IMR-90 (cell line): ENCODE results near the gene KLC1. TPM values are rescaled to one million over a fixed set of nuclear protein-coding genes. Genes with fewer than 3 reads are reported as not detected.

ENCODE experiments used
- ATAC-seq: fragments of 200-7000 bp; cut with Tn5 transposase; 2 replicates; pipeline ENCODE4 v1.9.1; 2020; ENCODE audit warnings: low read depth, mild to moderate bottlenecking, moderate library complexity
- BruUV-seq: library from RNA; stranded (reverse); fragments of 400-500 nt; replicated peaks from 2 replicates; lab custom pipeline; 2021; lab: Mats Ljungman, UMichigan
- CTCF ChIA-PET: fragments of 300-600 bp; formaldehyde crosslinking; extraction: SDS; loops from one replicate; lab custom pipeline; 2021; ENCODE audit warnings: antibody characterized with exemption; lab: Yijun Ruan, JAX
- POLR2A ChIA-PET: fragments of 300-600 bp; sonication (Branson Sonifier 250); formaldehyde crosslinking; loops from one replicate; lab custom pipeline; 2022; ENCODE audit warnings: antibody characterized with exemption; ENCODE audit not compliant: unreplicated experiment; lab: Charles Lee
- DNase-seq: peaks from one replicate; pipeline ENCODE4 v3.0.0; 2013
- H2AFZ ChIP-seq: replicated peaks from 2 replicates; pipeline ENCODE3; 2013; ENCODE audit warnings: low read length, mild to moderate bottlenecking; ENCODE audit not compliant: poor library complexity
- H2AK5ac ChIP-seq: 2 replicates; pipeline ENCODE4 v1.6.1; 2013; ENCODE audit warnings: low read depth, low read length, inconsistent platforms
- H2AK9ac ChIP-seq: replicated peaks from 2 replicates; pipeline ENCODE3; 2013; ENCODE audit warnings: mild to moderate bottlenecking, low read depth, low read length, moderate library complexity; ENCODE audit not compliant: poor library complexity
- H2BK120ac ChIP-seq: 2 replicates; pipeline ENCODE4 v1.6.1; 2013; ENCODE audit warnings: low read depth, low read length, inconsistent platforms
- H2BK15ac ChIP-seq: 3 replicates; pipeline ENCODE4 v1.6.1; 2013; ENCODE audit warnings: low read depth, low read length, inconsistent platforms
- H2BK20ac ChIP-seq: 2 replicates; pipeline ENCODE4 v1.6.1; 2013; ENCODE audit warnings: low read depth, mild to moderate bottlenecking, inconsistent platforms, low read length, moderate library complexity
- H2BK5ac ChIP-seq: 2 replicates; pipeline ENCODE4 v1.6.1; 2013; ENCODE audit warnings: mild to moderate bottlenecking, low read depth, low read length, inconsistent platforms; ENCODE audit not compliant: poor library complexity, severe bottlenecking
- H3K14ac ChIP-seq: replicated peaks from 2 replicates; pipeline ENCODE4 v1.6.1; 2013; ENCODE audit warnings: low read depth, low read length, inconsistent platforms
- H3K18ac ChIP-seq: 2 replicates; pipeline ENCODE4 v1.6.1; 2013; ENCODE audit warnings: low read depth, low read length, control low read depth
- H3K23ac ChIP-seq: 2 replicates; pipeline ENCODE4 v1.6.1; 2013; ENCODE audit warnings: low read depth, low read length, inconsistent platforms
- H3K27ac ChIP-seq: 2 replicates; pipeline ENCODE4 v1.5.1; 2013; ENCODE audit warnings: mild to moderate bottlenecking, control low read depth, low read length; ENCODE audit not compliant: insufficient read depth
- H3K27me3 ChIP-seq: 2 replicates; pipeline ENCODE4 v1.6.1; 2013; ENCODE audit warnings: low read length; ENCODE audit not compliant: control insufficient read depth, insufficient read depth
- H3K36me3 ChIP-seq: 2 replicates; pipeline ENCODE4 v1.6.1; 2013; ENCODE audit warnings: low read length, mixed read lengths; ENCODE audit not compliant: control insufficient read depth, insufficient read depth
- H3K4ac ChIP-seq: 2 replicates; pipeline ENCODE4 v1.6.1; 2013; ENCODE audit warnings: low read depth, low read length, inconsistent platforms
- H3K4me1 ChIP-seq: 2 replicates; pipeline ENCODE4 v1.6.1; 2013; ENCODE audit warnings: low read length, mixed read lengths; ENCODE audit not compliant: control insufficient read depth, insufficient read depth
- H3K4me2 ChIP-seq: 2 replicates; pipeline ENCODE4 v1.6.1; 2013; ENCODE audit warnings: low read depth, mild to moderate bottlenecking, control low read depth, low read length, moderate library complexity
- H3K4me3 ChIP-seq: 2 replicates; pipeline ENCODE4 v1.5.1; 2013; ENCODE audit warnings: low read depth, mild to moderate bottlenecking, control low read depth, low read length, moderate library complexity; ENCODE audit not compliant: insufficient read depth
- H3K56ac ChIP-seq: 2 replicates; pipeline ENCODE4 v1.6.1; 2013; ENCODE audit warnings: low read length, inconsistent platforms; ENCODE audit not compliant: insufficient read depth; ENCODE audit errors: extremely low read depth
- H3K79me1 ChIP-seq, 2 experiments: 2 replicates each; pipeline ENCODE4 v1.6.1; 2013; ENCODE audit warnings: low read length in 2 of 2, inconsistent platforms in 1 of 2, low read depth in 1 of 2
- H3K9ac ChIP-seq: 2 replicates; pipeline ENCODE4 v1.6.1; 2013; ENCODE audit warnings: low read depth, low read length, control low read depth
- H3K9me1 ChIP-seq: 2 replicates; pipeline ENCODE4 v1.6.1; 2013; ENCODE audit warnings: low read length, inconsistent platforms; ENCODE audit not compliant: insufficient read depth
- H3K9me3 ChIP-seq: 2 replicates; pipeline ENCODE4 v1.6.1; 2013; ENCODE audit warnings: low read length; ENCODE audit not compliant: control insufficient read depth, insufficient read depth
- H4K20me1 ChIP-seq: 2 replicates; pipeline ENCODE4 v1.6.1; 2013; ENCODE audit warnings: low read length, inconsistent platforms; ENCODE audit not compliant: insufficient read depth
- H4K5ac ChIP-seq: 2 replicates; pipeline ENCODE4 v1.6.1; 2013; ENCODE audit warnings: mild to moderate bottlenecking, low read depth, low read length, control low read depth
- H4K8ac ChIP-seq, 2 experiments: 2 replicates each; pipeline ENCODE4 v1.6.1; 2013; ENCODE audit warnings: low read depth in 2 of 2, low read length in 2 of 2, control low read depth in 1 of 2, inconsistent platforms in 1 of 2
- H4K91ac ChIP-seq: 2 replicates; pipeline ENCODE4 v1.6.1; 2013; ENCODE audit warnings: low read depth, low read length, inconsistent platforms; ENCODE audit not compliant: insufficient read depth
- NFE2L2 ChIP-seq: fragments of 150-350 bp; IDR thresholded peaks from 2 replicates; pipeline ENCODE4 v1.6.1; 2016; ENCODE audit warnings: low read depth, mild to moderate bottlenecking, low read length
- RCOR1 ChIP-seq: IDR thresholded peaks from 2 replicates; pipeline ENCODE4 v1.6.1; 2012; ENCODE audit warnings: mild to moderate bottlenecking, low read length, improper control_type of control experiment; ENCODE audit not compliant: insufficient replicate concordance
- WGBS, 2 experiments: methylation state at CpG; one replicate each; pipeline versions ENCODE4 v1.1.5 to v1.1.7; 2013; ENCODE audit warnings: missing lambda C conversion rate in 2 of 2; ENCODE audit not compliant: insufficient read length in 1 of 2; ENCODE audit errors: extremely low coverage in 2 of 2; 5-methylcytosine and 5-hydroxymethylcytosine counted together
- dilution Hi-C: fragments of 300-500 bp; cut with HindIII; formaldehyde crosslinking; loops from one replicate; pipeline ENCODE4 v1.14.3; 2018; ENCODE audit warnings: low sequenced_read_pairs; ENCODE audit not compliant: unreplicated experiment
- in situ Hi-C: fragments of 300-500 bp; cut with MboI; formaldehyde crosslinking; loops from 3 replicates; pipeline ENCODE4 v1.14.3; 2019; ENCODE audit warnings: low sequenced_read_pairs, inconsistent platforms, mixed read lengths
- intact Hi-C: fragments of 100-400 bp; cut with micrococcal nuclease; formaldehyde crosslinking; loops from 2 replicates; pipeline ENCODE4 v1.10.0; 2022
- polyA plus RNA-seq, 3 experiments: library from polyadenylated mRNA; depleted of rRNA; stranded (reverse); fragments of >200 nt; gene quantifications; 2 replicates each; pipeline ENCODE4 v1.2.3, GENCODE V29; 2012; ENCODE audit warnings: low replicate concordance in 1 of 3
- total RNA-seq: library from RNA; depleted of rRNA; stranded (reverse); fragments of >200 nt; gene quantifications from 2 replicates; pipeline ENCODE4 v1.2.3, GENCODE V29; 2012

KLC1 gene
- total and polyA plus RNA-seq, 2 of the 4 experiments (the other 2 are of a cell fraction), result 101 to 157 TPM

DNA sequence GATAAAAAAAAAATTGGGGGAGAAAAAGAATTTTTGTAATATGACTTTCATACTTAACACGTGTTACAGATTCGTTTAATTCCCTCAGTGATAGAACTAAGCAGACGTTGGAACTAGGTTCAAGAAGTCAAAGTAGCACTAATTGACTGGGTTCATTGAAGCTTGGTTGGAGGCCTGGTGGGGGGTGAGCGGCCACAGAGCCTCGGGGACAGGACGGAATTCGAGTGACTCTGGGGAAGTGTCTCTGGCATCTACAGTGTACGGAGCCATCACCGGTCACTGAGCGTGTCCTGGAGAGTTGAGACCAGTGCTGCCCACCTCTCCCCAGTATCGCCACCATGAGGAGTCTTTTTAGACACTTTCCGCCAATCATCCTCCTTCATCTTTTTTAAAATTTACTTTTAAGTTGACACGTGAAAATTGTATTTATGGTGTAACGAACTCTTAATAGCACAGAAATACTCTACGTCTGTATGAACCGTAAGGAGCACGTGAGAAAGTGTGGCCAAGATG lies 87.9 kb downstream of the KLC1 start:
- H2BK20ac ChIP-seq, result no peak overlapping the region
- H3K9me1 ChIP-seq, result peaks cover 14% of the 10 kb centered on the region
- no peak overlapping the region for H3K56ac ChIP-seq
- no peak overlapping the region for H4K91ac ChIP-seq
- BruUV-seq, result no TSS peak
- no peak overlapping the region for H2BK5ac ChIP-seq
- H2AK9ac ChIP-seq, result no peak overlapping the region
- in situ Hi-C loops, result no loop called here
- peak overlapping the region; percentile 61; the same call in 1 of the 2 replicates for H3K9ac ChIP-seq
- H3K9me3 ChIP-seq, result no peaks in the 10 kb centered on the region
- peaks cover 32 to 79% of the 10 kb centered on the region in 2 experiments for H3K79me1 ChIP-seq
- TF ChIP-seq RCOR1 (no peak), NFE2L2 (no peak)
- peak overlapping the region; percentile 83; the same call in 1 of the 2 replicates for H3K4me3 ChIP-seq
- no peaks in the 10 kb centered on the region for H3K36me3 ChIP-seq
- no peak overlapping the region for H2AFZ ChIP-seq
- H3K4me2 ChIP-seq, result peak overlapping the region; percentile 98
- H3K4me1 ChIP-seq, result peaks cover 10% of the 10 kb centered on the region
- no peak overlapping the region for H2AK5ac ChIP-seq
- no peak overlapping the region for H3K4ac ChIP-seq
- H3K23ac ChIP-seq, result no peak overlapping the region
- no peak overlapping the region for H2BK15ac ChIP-seq
- no peak overlapping the region for H3K27ac ChIP-seq
- WGBS, 2 experiments, result 83% methylated on average over 5 of the region's 17 CpGs; no CpG with 5 or more reads in 1 of the 2 experiments
- dilution Hi-C loops, result no loop called here
- peaks cover 54% of the 10 kb centered on the region for H4K20me1 ChIP-seq
- no peak overlapping the region for H2BK120ac ChIP-seq
- H4K8ac ChIP-seq, result no peak overlapping the region
- ChIA-PET POLR2A (no interaction called here), CTCF (no interaction called here)
- intact Hi-C loops, result loop anchor here (5.0 kb wide), 1 partner anchor 265 kb away; no protein-coding TSS in a partner anchor
- DNase-seq, result no peak
- no peak overlapping the region for H3K14ac ChIP-seq
- ATAC-seq, result no peak
- H4K5ac ChIP-seq, result no peak overlapping the region
- H3K18ac ChIP-seq, result no peak overlapping the region
- no peaks in the 10 kb centered on the region for H3K27me3 ChIP-seq
